HL-60/S4 treated with phorbol 12-myristate 13-acetate at 8.2 ng/mL for 4 days and 3 days (cell line): ENCODE data around the gene ANK2.

ENCODE experiments used
- in situ Hi-C: fragments of 300-500 bp; cut with MboI; formaldehyde crosslinking; loops from 2 replicates; pipeline ENCODE4 v1.15.0; 2022; ENCODE audit warnings: low sequenced_read_pairs

ANK2 gene

DNA sequence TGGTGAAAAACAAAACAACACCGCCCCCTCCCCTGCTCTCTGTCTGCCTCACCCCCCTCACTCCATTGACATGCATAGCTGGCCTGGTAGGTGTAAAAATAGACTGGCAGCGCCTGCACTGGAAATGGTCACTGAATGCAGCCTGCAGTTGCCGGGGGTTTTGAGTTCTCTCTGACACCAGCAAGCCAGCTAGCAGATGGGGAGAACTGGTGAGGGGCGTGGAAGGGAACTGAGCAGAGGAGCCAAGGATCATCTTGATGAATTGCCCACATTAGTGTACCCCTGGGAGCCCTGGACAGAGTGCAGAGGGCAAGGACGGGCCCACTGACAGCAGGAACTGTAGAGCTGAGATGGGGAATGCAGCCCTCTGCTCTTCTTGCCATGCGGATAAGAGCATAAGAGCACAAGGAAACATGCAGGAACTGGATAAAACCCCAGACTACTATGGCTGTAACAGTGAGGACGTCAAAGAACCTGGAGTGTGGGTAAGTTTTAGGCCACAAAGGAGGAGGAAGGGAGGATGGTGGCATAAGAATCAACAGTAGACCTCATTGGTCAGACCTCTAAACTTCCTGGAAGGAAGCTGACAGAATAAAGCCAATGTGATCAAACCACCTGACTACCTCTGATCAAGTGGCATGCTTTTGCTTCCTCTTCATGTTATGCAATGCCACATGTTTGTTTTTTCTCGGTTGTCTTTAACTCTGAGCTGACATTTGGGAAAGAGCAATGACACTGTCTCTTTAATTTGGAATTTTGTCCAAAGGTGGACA lies 96.3 kb downstream of the ANK2 start:
- in situ Hi-C loops = no loop called here

DNA sequence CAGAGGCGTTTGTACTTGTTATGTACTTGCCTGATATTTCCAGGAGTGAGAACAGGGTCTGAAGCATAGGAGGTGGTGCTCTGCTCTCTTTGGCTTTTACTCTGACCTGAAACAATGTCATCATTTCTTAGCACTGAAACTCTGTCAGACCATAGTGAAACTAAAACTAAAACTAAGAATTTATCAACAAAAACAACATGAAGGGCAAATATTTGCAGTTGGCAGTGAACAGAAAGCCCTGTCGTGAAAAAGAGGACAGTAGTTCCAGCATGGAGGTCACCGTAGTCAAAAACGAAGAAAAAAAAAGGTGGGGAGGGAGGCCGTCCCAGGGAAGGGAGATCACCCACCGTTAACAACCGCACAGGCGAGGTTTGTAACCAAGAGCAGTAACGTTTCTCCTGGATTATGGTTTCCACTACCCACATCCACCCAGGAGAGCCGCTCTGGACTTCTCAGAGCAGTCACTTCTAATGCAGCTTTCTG lies 97.5 kb downstream of the ANK2 start:
- in situ Hi-C loops = no loop called here

DNA sequence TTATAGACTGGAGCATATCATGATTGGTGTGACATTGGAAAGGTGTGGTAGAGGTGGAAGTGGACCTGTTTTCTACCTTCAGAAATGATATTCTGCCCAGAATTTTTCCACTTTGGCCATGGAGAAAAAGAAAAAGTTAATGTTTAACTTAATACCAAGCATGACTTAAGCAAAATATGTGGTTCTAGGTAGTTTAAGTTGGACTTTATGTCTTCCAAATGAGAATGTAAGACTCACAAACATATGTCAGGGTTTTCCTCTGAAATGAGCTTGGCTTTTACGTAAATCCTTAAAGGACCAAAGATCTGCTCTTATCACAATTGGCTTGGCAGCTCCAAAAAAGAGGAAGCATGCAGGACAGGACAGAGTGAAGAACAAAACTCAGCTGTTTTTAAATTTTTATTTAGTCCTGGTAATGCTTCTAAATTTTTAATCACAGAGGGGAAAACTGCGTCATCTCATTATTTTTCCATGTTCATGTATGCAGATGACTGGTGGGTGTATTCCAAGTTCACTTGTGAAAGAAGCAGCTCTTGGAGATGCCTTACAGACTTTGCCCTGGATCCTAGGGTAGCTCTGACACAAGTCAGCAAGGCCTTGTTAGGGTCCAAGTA lies 98.2 kb downstream of the ANK2 start:
- in situ Hi-C loops = no loop called here

DNA sequence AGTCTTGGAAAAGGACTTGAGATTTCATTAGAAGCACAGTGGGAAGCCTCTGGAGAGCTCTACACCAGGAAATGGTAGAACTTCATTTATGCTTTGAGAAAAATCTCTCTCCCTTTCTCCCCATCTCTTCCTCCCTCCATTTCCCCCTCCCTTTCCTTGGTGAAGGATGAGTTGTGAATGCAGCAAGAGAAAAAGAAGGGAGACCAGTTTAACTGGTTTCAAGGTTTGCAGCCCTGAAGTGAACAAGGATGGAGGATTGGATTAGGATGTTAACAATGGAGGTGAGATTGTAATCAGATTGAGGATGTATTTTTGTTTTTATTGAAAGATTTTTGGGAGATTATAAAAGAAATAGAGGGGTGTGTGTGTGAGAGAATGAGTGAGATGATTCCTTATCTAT lies 99.5 kb downstream of the ANK2 start:
- in situ Hi-C loops = no loop called here

DNA sequence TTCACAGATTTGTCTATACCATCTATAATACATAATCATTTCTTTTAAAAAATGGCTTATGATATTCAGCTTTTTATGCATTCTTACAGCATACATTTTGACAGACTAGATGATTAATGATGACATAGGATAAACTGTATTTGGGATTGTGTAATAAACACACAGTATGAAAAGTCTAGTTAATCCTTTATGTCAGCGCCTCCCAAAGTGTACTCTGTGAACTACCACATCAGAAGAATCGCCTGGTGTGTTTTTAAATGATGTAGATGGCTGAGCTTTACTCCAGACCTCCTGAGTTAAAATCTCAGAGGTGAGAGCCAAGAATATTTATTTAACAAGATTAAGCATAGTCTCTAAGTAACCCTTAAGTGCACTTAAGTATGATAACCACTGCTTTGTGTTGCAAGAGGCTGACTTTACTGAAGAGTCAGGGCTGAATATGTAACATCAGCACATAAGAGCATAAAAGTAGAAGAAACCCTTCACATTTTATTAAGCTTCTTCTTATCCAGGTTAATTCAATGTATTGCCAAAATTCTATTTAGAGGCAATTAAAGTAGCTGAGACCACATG lies 104.2 kb downstream of the ANK2 start:
- in situ Hi-C loops = no loop called here

DNA sequence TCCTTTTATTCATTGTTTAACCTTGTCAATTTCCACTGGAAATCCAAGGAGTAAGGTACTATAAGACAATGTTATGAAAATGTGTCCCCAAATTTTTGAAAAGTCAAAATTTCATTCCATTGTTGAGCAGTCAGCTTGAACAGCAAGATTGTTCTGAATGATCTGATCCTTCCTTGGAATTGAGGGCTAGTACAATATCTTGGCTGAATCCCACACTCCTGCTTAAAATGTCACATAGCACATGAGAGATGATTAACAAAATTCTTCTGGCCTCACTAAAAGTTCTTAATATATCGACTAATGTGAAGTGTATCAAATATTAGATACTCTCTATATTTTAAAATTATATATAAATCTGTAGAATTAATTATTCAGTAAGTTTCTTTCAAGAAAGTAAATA lies 104.8 kb downstream of the ANK2 start:
- in situ Hi-C loops = no loop called here

DNA sequence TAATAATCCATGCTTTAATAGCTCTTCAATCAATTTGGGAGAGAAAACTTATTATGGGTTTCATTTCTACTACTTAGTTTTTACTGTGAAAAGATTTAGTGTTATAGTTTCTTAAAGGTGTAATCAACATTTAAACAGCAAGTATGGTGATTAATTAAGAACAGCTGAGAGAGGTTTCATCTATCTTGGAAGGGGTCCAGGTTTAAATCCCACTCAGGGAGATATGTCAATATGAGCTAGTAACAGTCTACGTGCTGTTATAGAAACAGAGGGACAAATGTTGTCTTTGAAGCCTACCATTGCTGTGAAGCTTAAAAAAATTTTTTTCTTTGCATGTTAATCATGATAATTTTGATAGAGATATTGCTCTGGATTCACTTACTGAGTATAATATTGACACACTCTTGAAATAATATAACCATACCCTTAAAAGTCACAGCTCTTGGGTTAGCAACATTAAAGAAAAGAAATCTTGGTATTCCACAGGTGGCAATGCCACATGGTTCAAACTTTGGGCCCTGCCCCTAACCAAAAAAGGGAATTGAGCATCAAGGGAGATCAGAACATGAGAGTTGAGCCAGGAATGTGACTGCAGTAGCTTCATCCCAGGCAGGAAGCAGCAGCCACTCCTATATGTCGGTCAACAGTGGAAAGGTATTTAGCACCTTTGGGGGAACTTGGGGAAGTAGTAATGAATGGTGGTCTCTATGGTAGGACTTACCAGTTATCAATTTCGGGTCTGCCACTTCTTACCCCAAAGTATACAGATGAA lies 107.8 kb downstream of the ANK2 start:
- in situ Hi-C loops = no loop called here

DNA sequence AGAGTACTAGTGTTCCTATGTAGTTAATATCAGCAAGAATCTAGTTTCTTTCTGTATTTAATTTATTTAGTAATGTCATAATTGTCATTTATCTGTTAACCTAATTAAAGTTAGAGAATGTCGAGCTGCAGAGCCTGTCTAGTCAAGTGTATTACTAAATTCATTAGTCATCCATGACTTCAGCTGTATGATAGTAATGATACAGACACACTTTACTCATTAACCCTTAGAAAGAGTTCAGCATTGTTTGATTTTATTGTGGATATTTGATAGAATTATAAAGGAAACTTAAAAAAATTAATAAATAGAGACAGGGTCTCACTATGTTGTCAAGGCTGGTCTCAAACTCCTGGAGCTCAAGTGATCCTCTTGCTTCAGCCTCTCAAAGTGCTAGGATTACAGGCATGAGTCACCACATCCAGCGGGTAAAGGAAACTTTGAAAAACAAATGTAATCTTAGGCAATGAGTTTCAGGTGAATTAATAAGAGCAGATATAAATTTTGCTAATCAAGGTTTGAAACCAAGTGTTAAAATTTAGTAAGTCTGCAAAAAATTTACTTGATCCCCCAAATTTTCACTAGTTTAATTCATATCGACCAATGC lies 110.6 kb downstream of the ANK2 start:
- in situ Hi-C loops = no loop called here

DNA sequence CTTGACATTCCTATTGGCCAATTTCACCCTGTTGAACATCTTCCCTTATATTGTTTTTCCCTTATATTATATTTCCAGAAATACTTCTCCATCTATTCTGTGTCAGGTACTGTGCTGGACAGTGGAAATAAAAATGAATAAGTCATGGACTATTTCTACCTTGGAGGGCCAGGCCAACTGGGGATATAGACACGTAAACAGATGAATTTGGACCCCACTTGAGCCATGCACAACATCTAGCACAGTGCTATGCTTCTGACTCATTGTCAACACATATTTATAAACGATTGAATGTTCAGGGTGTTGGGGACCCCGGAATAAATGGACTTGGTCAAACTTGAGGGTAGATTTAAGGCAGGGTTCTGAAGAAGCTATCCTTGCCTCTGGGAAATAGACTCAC lies 111.1 kb downstream of the ANK2 start:
- in situ Hi-C loops = no loop called here

DNA sequence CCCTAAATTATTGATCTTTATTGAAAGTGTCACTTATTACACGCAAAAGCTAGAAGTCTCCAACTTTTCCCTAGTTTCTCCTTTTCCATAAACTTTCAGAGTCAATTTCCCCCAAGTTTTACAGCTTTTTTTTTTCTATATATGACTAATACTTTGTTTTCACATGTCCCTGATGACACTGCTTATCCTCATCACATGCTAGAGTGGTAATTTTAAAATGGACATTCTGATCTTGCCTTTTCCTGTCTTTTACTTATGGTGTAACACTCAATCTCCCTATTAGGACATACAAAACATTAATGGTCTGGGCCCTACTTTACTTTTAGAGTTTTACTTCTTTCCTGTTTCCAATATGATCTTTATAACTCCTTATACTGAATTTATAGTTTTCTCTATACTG lies 112.6 kb downstream of the ANK2 start:
- in situ Hi-C loops = no loop called here

DNA sequence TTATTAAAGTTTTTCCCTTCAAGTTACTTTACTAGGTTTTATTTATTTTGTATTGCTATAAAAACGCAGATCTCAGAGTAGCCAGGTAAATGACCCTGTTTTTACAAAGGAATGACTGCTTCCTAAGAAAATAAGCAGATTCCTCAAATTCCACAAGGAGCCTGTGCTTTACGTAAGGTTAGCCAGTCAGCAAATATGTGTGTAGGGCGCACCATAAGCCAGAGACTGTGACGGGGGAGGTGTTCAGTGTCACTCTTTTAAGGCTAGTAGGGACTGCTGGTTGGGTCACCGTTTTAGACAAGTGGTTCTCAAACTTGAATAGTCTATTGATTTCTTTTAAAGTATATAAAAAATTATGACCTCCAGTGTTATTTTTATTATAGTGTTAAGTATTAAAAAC lies 119.9 kb downstream of the ANK2 start:
- in situ Hi-C loops = no loop called here

DNA sequence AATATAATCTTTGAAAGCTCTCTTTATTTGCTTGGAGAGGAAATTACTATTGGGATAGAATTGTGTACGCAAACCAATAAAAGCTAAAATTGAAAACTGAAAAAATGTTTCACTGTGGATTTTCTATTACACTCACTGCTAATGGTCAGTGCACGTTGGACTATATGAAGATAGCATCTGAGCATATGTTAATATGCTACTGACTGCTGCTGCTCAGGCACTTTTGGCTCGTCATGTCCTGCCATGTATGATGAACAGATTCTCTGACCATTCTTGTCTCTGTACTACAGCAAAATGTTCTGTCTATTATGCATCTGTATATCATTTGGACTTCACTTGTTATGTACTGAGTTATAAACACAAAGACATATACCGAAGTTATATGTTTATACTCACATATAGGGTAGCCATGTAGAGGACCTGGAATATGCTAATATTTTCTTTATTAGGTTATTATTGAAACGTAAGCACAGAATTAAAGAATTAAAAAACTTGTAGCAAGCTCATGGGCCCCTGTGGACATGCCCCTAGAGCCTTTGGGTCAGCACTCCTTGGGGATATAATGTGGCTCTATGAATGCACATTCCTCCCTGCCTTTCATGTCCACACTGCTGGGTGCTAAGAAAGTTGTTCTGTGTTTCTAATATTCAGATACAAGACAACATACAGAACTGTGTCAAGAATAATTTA lies 120.8 kb downstream of the ANK2 start:
- in situ Hi-C loops = no loop called here

DNA sequence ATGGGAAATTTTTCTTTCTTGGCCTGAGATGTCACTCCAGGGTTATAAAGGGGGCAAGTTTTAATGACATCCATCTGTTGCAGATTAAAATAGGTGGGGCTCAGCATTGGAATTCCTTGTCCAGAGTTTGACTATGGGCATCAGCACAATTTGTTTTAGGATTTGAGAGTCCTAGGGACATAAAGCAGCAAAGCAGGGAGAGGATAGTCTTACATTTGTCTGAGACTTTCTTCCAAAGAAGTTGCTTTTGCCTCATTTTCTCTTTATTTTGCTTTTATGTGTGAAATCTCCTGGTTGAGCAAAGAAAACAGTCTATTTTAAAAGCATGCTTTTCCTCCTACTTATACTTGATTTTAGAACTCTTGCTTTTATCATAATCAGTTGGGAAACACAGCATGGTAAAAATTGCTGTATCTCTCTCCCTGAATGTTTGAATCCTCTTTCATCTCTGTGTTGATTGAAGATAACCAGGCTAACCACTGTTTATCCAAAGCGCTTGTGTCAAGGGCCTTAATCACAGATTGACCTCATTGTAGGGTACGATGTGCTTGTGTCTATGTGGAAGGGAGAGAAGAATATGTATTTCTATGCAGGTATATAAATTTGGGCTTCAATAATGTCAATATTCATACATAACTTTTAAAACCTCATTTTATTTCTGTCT lies 121.5 kb downstream of the ANK2 start:
- in situ Hi-C loops = no loop called here

DNA sequence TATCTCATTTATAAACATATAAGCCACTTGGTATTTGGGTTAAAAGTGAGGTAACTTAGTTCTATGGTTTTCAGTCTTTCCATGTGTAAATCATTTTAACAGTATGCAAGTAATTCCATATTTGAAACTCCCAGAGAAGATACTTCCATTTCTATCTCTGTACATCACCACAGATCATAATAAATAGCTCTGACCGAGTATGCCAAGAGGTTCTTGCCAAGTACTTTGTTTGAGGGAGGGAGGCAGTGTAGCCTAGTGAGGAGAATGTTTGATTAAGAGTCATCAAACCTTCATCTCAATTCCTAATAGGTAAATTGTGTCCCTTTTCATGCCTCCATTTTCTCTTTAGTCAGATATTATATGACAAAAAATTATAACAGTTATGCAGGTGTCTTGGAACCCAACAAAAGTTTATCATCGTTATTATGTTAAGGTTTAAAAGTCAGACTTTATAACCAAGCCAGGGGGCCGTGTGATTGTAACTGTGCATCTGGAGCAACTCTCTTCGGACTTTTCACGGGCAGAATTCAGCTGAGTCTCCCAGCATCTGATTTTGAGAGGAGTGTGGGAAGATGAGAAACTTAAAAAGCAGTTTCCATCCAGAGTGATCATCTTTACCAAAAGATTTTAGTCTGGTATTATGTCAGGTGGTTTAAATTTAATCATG lies 123.8 kb downstream of the ANK2 start:
- in situ Hi-C loops = no loop called here

DNA sequence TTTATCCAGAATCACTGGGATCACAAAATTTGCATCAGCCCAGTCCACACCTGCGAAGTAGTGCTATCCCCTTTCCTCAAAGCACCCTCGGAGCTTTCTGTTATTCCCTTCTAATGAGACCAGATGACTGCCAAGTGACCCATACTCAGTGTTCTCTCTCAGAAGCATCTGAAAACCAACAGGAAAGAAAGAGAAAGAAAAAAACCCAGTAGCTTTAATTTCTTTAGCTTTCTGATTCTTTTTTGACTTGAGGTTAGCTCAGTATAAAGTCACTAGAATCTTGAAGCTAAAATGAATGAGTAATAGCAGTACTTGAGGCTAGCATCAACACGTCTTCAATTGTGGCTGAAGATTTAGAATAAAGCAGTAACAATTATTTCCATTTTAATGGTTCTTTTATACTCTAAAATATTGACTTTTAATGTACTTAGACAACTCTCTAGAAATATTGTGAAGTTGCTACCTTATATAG lies 124.4 kb downstream of the ANK2 start:
- in situ Hi-C loops = no loop called here

DNA sequence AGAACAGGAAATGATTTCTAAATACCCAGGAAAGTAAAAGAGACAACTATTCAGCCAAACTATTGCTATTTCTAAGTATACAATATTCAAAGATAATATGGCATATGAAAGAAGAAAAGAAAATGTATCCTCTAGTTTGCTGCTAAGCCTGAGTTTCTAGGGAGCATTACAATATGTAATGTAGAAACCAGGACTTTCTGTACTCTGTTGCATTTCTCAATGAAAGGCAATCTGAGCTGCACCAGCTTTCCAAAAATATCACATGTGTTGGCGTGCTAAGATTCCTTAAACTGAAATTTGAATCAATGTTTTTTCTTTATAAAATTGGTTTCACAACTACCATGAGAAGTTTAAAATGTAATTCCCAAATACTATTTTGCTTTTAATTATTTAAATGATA lies 129.6 kb downstream of the ANK2 start:
- in situ Hi-C loops = no loop called here

DNA sequence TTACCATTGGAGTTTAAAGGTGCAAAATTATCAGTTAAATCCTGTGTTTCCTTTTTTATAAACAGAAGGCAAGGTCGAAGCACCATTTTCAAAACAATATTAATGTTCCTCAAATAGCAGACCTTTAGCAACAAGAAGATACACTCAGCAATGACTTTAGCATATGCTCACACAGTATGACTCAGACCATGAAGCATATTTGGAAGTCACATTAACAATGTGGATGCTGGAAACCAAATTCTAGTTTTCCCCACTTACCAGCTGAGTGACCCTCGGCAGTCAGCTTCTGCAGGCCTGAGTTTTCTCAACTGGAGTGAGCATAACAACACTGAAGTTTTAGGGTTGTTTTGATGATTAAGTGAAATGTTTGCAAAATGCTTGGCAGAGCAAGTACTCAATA lies 130.5 kb downstream of the ANK2 start:
- in situ Hi-C loops = no loop called here

DNA sequence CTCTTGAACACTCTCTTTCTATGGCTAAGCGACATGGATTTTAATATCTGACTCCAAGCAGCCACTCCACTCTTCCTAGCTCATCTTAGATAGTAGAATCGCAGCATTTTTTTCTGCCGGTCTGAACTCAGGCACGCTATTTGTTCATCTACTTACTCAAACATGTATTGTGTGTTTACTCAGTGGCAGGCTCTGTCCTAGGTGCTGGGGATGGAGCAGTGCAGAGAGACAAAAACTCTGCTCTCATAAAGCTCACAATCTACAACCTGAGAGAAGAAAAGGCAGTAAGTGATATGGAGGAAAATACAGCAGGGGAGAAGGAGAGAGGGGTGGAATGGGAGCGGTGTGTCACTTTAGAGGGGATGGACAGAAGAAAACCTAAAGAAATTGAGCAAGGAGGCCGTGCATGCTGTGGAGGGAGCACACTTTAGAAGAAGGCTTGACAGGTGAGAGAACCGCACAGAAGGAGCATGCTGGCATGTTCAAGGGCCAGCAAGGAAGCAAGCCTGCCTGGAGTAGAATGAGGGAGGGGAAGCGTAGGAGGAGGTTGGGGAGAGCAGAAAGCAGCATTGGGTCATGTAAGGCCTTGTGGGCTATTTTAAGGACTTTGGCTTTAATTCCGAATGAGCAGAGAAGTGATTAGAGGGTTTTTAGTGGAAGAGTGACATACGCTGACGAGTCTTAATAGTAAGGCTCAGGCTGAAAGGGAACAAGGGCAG lies 132.0 kb downstream of the ANK2 start:
- in situ Hi-C loops = no loop called here
